Measurements from ENCODE around the gene SLC39A11.
"Not testable (repeated sequence)": the region's sequence is repeated elsewhere in the genome, so short reads cannot be mapped to it uniquely, and the experiment has no call there.

The SLC39A11 gene

GRCh38 chr17:72772331-72772821, 320.1 kb downstream of the SLC39A11 start:
- DNase-seq: no peak

DNA sequence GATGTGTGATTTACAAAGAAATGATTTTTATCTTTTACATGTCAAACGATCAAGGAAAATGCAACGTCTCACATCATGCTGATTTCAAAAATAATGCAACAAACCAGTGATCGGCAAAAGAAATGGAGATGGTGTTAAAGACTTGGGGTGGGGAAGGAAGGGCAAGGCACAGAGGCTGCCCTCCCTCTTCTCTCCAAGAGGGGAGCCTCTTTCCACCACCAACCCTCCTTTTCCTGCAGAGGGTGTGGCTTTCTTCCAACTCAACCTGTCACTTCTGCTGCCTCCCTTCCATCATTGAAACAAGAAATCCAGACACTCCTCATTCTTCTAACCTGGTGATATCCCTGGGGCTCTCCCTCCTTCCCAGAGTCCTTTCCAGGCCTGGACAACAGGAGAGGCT, 320.8 kb downstream of the SLC39A11 start:
- no peak for DNase-seq

DNA sequence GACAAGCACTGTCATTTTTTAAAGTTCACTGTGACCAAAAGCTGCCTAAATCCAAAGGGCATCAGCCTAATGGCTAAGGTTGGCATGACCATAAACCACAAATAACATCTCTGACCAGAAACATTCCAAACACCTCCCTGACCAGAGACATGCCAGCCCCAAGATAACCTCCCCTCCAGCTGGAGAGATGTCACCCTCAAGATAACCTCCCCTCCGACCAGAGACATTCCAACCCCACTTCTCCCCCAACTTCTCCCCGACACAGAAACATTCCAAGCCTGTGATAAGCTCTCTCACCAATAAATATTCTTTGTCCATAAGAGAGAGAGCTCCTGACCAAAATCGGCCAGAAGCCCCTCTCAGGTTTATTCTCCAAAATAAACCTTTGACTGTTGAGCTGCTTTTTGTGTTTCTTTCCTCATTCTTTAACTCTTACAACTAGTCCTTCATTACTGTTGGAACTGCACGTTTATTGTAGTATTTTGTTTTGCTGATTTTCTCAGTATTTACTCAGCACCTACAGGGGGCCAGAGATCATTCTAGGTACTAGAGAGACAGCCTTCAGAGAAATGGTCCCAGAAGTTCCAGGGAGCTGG, 325.6 kb downstream of the SLC39A11 start:
- DNase-seq: no peak

DNA sequence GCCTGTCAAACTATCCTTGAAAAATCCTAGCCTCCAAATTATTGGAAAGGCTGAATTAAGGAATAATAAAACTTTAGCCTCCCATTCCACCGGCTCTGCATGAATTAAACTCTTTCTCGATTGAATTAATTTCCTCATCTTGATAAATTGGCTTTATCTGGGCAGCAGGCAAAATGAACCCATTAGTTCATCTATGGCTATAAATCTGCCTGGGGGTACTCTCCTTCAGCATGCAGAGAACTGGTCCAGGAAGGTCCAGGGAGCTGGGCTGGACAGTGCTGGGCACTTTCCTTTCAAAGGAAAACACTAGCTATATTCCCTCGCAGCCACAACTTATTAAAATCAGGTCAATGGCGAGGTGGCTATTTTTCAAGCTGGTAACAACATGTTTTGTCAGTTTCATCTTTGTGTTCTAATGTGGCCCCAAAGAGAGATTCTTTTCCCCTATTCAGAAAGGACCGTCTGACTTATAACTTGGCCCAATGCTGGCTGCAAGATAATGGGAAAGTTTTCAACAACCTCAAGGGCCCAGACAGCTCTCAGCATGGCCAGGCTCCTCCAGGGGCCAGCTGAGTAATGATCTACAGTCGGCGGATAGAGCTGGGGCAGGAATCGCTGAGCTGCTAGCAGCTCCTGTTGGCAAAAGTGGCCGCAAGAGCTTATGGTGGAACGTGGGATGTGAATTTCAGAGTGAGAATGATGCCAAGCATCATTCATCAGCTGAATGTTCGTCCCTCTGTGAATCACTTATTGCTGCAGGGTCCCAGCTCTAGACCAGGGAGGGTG, 326.9 kb downstream of the SLC39A11 start:
- no peak for DNase-seq

GRCh38 chr17:72764632-72765041, 327.9 kb downstream of the SLC39A11 start:
- no peak for DNase-seq

DNA sequence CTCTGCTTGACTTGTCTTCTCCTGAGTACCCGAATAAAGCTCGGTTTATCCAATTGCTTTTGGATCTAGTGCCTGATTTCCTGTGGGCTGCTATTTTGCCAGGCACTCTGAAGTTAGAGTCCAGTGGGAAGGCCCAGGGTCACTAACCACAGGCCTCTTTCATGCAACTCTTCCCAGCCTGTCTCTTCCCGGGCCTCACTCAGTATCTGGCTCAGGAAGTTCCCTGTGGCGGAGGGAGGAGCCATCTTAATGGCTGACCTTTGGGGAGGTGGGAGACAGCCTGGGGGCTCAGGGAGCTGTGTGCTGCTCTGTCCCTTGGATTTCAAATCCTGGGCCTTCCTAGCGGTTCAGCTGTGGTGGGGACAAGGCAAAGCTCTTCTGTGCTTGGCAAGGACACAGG, 328.5 kb downstream of the SLC39A11 start:
- DNase-seq: no peak

DNA sequence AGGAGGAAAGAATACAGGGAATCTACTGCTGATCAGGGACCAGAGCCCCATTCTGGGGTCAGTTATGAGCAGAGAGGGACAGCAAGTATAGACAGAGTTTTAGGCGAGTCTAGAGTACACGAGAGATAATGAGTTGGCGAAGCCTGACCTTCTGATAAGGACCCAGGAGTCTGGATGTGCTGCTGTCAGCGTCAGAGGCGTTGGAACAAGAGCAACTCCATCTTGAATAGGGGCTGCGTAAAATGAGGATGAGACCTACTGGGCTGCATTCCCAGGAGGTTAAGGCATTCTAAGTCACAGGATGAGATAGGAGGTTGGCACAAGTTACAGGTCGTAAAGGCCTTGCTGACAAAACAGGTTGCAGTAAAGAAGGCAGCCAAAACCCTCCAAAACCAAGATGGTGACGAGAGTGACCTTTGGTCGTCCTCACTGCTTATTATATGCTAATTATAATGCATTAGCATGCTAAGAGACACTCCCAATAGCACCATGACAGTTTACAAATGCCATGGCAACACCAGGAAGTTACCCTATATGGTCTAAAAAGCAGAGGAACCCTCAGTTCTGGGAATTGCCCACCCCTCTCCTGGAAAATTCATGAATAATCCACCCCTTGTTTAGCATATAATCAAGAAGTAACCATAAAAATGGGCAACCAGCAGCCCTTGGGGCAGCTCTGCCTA, 330.5 kb downstream of the SLC39A11 start:
- DNase-seq: not testable (repeated sequence)

GRCh38 chr17:72761431-72761830, 331.1 kb downstream of the SLC39A11 start:
- no peak for DNase-seq

DNA sequence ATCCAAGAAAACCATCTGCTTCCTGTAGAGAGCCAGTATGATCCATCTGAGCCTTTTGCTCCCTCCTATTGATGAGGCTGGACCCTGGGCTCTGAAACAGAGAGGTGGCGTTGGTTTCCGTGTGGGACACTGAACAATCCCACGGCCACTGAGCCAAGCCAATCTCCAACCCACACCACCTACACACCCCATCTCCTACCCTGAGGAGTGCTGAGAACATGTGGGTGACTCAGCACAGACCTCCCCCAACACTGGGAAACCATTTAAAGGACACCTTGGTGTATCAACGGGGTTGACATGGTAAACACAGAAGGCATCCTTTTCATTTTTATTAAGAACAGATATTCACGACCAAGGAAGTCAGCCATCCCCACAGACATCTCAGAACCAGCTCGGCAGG, 332.1 kb downstream of the SLC39A11 start:
- DNase-seq: no peak

GRCh38 chr17:72759301-72759700, 333.2 kb downstream of the SLC39A11 start:
- DNase-seq: no peak

GRCh38 chr17:72756256-72756655, 336.2 kb downstream of the SLC39A11 start:
- DNase-seq: no peak

DNA sequence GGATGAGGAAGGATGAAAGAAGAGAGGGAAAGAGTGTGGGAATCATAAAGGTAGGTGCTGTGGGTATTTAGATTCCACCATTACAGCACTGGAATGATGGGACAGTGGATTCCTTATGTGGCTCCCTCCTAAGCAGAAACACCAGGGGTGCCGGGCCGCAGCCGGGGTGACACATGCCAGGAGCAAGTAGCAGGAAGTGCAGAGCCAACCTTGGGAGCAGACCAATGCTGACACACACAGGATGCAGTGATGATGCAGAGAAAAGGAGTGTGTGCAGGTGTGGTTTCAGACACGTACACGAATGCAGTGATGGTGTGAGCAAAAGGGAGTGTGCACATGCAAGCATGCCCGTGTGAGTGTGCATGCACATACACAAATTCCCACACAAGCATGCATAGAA, 338.0 kb downstream of the SLC39A11 start:
- no peak for DNase-seq

GRCh38 chr17:72751746-72752145, 340.7 kb downstream of the SLC39A11 start:
- DNase-seq: no peak

- DNase-seq: no peak
These were observed 343.3 kb downstream of the SLC39A11 start for GRCh38 chr17:72749119-72749572.

DNA sequence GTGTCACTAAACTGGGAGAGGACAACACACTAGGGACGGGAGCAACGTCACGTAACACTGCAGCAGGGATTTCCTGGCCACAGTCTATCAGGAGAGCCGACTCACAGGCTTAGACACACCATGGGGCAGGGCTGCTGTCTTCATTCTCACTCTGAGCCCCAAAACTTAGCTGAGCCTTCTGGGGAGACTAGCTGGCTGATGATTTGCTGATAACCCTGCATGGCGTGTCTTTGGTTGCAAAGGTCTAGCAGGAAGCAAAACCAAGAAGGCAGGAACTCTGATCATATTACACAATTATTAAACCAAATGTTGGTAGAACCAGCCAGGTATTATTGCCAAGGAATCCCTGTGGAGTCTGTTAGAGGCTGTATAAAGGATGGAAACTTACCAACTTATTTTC, 345.0 kb downstream of the SLC39A11 start:
- DNase-seq: no peak

DNA sequence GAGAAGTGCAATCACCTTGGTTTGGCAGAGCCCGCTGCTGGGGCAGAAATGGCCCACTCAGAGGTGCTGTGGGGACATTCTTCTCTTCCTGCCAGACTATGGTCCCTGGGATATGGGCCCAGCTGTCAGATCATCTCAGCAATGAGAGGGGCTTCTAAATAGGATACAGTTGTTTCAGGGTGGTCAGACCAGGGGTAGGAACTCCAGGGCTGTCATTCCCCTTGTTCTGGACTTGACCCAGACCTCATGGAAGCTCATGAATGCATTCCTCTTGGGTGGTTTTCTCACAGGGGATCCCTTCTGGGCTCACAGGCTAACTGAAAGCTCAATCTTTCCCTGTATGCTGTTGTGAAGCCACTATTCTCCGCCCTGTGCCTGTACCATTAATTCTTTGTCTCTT, 347.2 kb downstream of the SLC39A11 start:
- no peak for DNase-seq

GRCh38 chr17:72743037-72743467, 349.4 kb downstream of the SLC39A11 start:
- no peak for DNase-seq

DNA sequence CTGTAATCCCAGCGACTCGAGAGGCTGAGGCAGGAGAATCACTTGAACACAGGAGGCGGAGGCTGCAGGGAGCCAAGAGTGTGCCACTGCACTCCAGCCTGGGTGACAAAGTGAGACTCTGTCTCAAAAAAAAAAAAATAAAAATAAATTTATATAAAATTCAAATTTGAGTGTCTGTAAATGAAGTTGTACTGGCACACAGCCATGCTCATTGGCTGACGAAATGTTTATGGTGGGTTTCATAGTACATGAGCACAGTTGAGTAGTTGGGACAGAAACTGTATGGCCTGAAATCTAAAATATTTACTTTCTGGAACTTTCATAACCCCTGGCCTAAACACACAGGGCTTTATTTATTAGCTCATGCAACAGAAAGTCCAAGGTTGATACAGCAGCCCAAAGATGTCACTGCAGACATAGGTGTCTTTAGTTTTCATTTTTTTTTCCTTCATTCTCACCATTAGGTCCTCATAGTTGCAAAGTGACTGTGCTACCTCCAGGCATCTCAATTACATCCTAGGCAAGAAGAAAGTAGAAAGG, 355.3 kb downstream of the SLC39A11 start:
- no peak for DNase-seq

DNA sequence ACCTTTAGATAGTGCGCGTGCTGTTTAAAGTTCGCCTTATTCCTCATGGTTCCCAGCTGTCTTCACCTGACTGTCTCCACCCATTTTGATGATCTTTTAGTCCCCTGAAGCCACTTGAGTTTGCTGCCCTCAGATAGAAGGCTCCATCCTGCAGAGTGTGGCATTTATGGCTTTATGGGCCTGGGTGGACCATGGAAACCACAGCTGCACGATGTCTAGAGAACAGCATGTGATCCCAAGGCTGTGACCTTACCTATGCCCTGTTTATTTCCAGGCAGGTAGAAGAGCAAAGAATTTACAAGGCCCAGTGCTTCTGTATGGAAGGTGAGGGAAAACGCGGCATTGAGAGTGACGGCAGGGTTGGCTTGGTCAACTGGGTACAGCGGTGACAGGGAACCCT, 356.9 kb downstream of the SLC39A11 start:
- no peak for DNase-seq

DNA sequence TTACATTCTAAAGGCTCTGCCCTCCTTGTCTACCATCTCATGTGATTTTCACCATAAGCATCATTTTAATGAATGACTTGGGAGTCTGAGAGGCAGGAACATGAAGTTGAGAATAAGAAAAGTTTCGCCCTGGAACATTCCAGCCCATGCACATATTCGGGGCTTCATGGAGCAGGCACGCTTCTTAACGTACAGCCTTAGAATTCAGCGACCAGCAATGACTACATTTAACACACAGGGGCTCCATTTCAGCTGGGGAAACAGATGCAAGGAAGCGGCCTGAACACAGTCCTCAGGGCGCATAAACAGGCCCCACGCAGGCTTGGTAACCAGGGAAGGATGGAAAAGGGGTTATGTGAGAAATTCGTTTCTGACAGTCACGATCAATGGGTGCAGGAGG, 357.4 kb downstream of the SLC39A11 start:
- no peak for DNase-seq

DNA sequence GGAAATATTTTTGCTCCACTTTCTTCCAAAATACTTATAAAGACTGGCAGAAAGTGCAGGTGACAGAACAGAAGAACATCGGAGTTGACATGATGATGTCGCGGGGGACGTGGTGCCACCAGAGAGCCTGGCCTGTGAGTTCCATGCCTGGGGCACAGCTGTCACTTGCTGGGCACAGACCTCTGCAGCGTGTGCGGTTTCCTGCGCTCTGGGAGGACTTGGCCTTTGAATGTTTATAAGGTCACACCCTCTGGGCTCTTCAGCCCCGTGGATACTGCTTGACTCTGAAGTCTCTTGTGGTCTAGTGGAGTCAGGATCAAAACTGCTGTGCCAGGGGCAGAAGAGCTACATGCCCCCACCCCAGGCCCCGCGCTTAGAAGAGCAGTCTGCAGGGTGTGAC, 357.9 kb downstream of the SLC39A11 start:
- no peak for DNase-seq

GRCh38 chr17:72733619-72734282, 358.7 kb downstream of the SLC39A11 start:
- no peak for DNase-seq

Measured in activated CD4-positive, alpha-beta T cell treated with anti-CD3 and anti-CD28 coated beads for 1 hour (primary cell).